CD4-positive, CD25-positive, alpha-beta regulatory T cell (primary cell): ENCODE results near the gene CRISPLD2. TPM values are rescaled to one million over a fixed set of nuclear protein-coding genes. Genes with fewer than 3 reads are reported as not detected.

Experiments used
- ATAC-seq, 2 donors: fragments of 150-1000 bp; cut with Tn5 transposase; one replicate each; pipeline ENCODE4 v1.10.0; 2021; ENCODE audit warnings: low read depth in 2 of 2, moderate number of reproducible peaks in 2 of 2, moderate library complexity in 1 of 2
- DNase-seq, 3 donors: peaks; one replicate each; pipeline versions ENCODE4 v3.0.0 to v3.0.0-alpha.2; 2012 to 2022; ENCODE audit warnings: mixed read lengths in 1 of 3
- H3K27ac ChIP-seq: one replicate; pipeline ENCODE4 v1.7.0; 2013; ENCODE audit warnings: mild to moderate bottlenecking, low read length; ENCODE audit not compliant: insufficient read depth, poor library complexity, severe bottlenecking
- H3K27me3 ChIP-seq: one replicate; pipeline ENCODE4 v1.7.0; 2013; ENCODE audit warnings: low read length; ENCODE audit not compliant: control insufficient read depth, insufficient read depth
- H3K36me3 ChIP-seq: one replicate; pipeline ENCODE4 v1.7.0; 2013; ENCODE audit warnings: mild to moderate bottlenecking, low read length, moderate library complexity; ENCODE audit not compliant: control insufficient read depth, insufficient read depth
- H3K4me1 ChIP-seq: 2 replicates; pipeline ENCODE4 v1.7.0; 2013; ENCODE audit warnings: mild to moderate bottlenecking, low read length; ENCODE audit not compliant: insufficient read depth, control insufficient read depth, poor library complexity, severe bottlenecking
- H3K4me3 ChIP-seq: one replicate; pipeline ENCODE4 v1.7.0; 2013; ENCODE audit warnings: low read depth, mild to moderate bottlenecking, low read length, moderate library complexity
- H3K9me3 ChIP-seq, 2 experiments: 1 replicate in 1 of 2; 2 replicates in 1 of 2; pipeline ENCODE4 v1.7.0; 2013; ENCODE audit warnings: low read length in 2 of 2, mild to moderate bottlenecking in 1 of 2, moderate library complexity in 1 of 2; ENCODE audit not compliant: control insufficient read depth in 2 of 2
- H3K27ac Mint-ChIP-seq, 3 donors: one replicate each; pipeline ENCODE4 v1.8.0; 2020 to 2022; ENCODE audit warnings: mild to moderate bottlenecking in 3 of 3, mixed read lengths in 3 of 3, moderate library complexity in 2 of 3
- H3K27me3 Mint-ChIP-seq: one replicate; pipeline ENCODE4 v1.8.0; 2022; ENCODE audit warnings: mild to moderate bottlenecking, mixed read lengths
- H3K36me3 Mint-ChIP-seq: one replicate; pipeline ENCODE4 v1.8.0; 2020; ENCODE audit warnings: mixed read lengths
- H3K4me1 Mint-ChIP-seq, 4 donors: one replicate each; pipeline ENCODE4 v1.8.0; 2020 to 2022; ENCODE audit warnings: mixed read lengths in 4 of 4, mild to moderate bottlenecking in 1 of 4
- H3K4me3 Mint-ChIP-seq, 4 donors: one replicate each; pipeline ENCODE4 v1.8.0; 2020 to 2022; ENCODE audit warnings: mild to moderate bottlenecking in 4 of 4, mixed read lengths in 4 of 4, moderate library complexity in 3 of 4
- H3K9me3 Mint-ChIP-seq, 7 donors: one replicate each; pipeline ENCODE4 v1.8.0; 2020 to 2022; ENCODE audit warnings: mixed read lengths in 7 of 7, mild to moderate bottlenecking in 3 of 7, moderate library complexity in 2 of 7
- polyA plus RNA-seq, 4 donors: library from polyadenylated mRNA; unstranded; fragments of 300-500 nt; fragmentation: Illumina TruSeq; gene quantifications; one replicate each; pipeline ENCODE4 v1.2.3, GENCODE V29; 2021
- total RNA-seq: library from RNA; stranded (reverse); gene quantifications from one replicate; pipeline ENCODE4 v1.2.3, GENCODE V29; 2022

Gene CRISPLD2
- total and polyA plus RNA-seq, 5 donors from 2014 or later, result 0.16 to 0.54 (median 0.30) TPM; not detected in 2

DNA sequence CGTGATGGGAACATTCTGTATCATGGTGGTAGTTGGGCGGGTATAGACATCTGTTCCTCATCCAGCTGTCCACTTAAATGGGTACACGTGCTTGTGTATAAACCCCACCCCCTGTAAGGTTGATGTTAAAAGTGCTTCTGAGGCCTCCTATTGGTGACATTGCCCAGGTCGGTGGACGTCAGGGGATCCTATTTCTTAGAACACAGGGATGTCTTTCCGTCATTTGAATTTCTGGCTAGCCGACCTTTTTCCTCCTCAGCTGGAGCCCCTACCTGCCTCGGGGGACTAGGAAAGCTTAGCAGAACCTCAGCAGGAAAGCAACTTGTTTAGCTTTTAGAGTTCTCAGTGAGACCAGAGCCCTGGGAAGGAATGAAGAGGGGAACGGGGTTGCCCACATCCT lies 16.6 kb upstream of the CRISPLD2 start:
- H3K4me3 Mint-ChIP-seq, result no peak overlapping the region
- H3K4me1 Mint-ChIP-seq, result peaks cover 0 to 7% (median 2%) of the 10 kb centered on the region in 4 donors
- no peak for DNase-seq
- no peak for ATAC-seq
- no peak overlapping the region for H3K27ac ChIP-seq
- H3K4me1 ChIP-seq, result no peaks in the 10 kb centered on the region
- no peaks in the 10 kb centered on the region for H3K36me3 ChIP-seq
- no peaks in the 10 kb centered on the region for H3K27me3 ChIP-seq
- H3K27me3 Mint-ChIP-seq, result peaks cover 4% of the 10 kb centered on the region
- H3K36me3 Mint-ChIP-seq, result no peaks in the 10 kb centered on the region
- peaks cover 0 to 4% (median 0%) of the 10 kb centered on the region in 7 donors for H3K9me3 Mint-ChIP-seq
- H3K4me3 ChIP-seq, result no peak overlapping the region
- no peaks in the 10 kb centered on the region for H3K9me3 ChIP-seq
- peak overlapping the region in 1 of 3 donors; percentile 38 for H3K27ac Mint-ChIP-seq

DNA sequence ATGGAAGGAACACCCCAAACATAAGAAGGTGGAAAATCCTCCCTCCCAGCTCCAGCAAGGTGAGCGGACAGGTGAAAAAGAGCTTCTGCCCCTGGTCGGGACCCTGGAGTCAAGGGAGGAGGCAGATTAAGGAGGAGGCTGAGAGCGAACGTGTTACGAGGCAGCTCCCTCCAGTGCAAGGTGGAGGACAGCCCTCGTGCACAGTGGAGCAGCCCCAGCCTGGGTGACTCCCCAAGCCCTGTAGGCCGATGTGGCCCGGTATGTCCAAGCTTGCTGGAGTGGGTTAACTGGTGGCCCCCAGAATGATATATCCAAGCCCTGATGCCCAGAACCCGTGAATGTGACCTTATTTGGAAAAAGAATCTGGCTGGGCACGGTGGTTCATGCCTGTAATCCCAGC lies 15.5 kb upstream of the CRISPLD2 start:
- no peak for DNase-seq
- Mint-ChIP-seq H3K27me3 (no peaks in the 10 kb centered on the region), H3K27ac (no peak overlapping the region), H3K4me1 (peaks cover 0 to 7% (median 2%) of the 10 kb centered on the region in 4 donors), H3K36me3 (no peaks in the 10 kb centered on the region), H3K9me3 (peaks cover 0 to 4% (median 0%) of the 10 kb centered on the region in 7 donors), H3K4me3 (no peak overlapping the region)
- no peak overlapping the region for H3K27ac ChIP-seq
- no peak for ATAC-seq
- H3K4me1 ChIP-seq, result no peaks in the 10 kb centered on the region
- H3K4me3 ChIP-seq, result no peak overlapping the region
- no peaks in the 10 kb centered on the region for H3K27me3 ChIP-seq
- no peaks in the 10 kb centered on the region for H3K9me3 ChIP-seq
- no peaks in the 10 kb centered on the region for H3K36me3 ChIP-seq

DNA sequence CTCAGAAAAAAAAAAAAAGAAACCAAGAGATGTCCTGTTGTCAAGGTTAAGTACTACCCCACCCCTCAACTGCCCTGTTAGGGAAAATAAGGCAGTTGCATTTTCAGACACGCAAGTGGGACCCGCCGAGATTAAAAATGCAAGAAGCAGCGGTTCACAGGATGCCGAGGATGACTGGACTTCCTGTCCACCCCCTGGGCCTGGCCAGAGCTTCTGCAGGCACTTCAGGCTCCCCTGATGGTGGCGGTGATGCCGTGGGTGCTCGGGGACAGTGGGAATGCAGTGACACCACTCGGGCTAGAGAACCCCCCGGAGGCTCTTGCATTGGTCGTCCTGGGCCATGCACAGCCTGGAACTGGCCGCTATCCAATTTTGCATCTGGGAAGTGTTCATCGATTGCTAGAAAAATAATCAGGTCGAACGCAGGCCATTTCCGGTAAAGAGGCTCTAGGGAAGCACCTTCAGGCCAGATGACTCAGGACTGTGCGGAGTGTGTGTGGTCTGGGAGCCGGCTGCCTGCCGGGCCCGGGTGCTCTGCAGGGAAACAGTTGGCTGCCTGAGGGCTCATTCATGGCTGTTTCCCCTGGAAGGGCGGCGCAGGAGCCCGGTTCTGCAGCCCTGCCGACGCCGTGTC lies 13.4 kb upstream of the CRISPLD2 start:
- Mint-ChIP-seq H3K36me3 (no peaks in the 10 kb centered on the region), H3K27me3 (peaks cover under 1% of the 10 kb centered on the region), H3K9me3 (peaks cover 0 to 2% (median 0%) of the 10 kb centered on the region in 7 donors), H3K4me1 (peaks cover 0 to 12% (median 6%) of the 10 kb centered on the region in 4 donors), H3K4me3 (no peak overlapping the region), H3K27ac (no peak overlapping the region)
- Histone ChIP-seq H3K4me3 (no peak overlapping the region), H3K36me3 (no peaks in the 10 kb centered on the region), H3K27me3 (no peaks in the 10 kb centered on the region), H3K27ac (no peak overlapping the region), H3K4me1 (no peaks in the 10 kb centered on the region), H3K9me3 (no peaks in the 10 kb centered on the region)
- ATAC-seq (peak in 1 of 2 donors; percentile 38), DNase-seq (peak in 1 of 3 donors; percentile 17)

DNA sequence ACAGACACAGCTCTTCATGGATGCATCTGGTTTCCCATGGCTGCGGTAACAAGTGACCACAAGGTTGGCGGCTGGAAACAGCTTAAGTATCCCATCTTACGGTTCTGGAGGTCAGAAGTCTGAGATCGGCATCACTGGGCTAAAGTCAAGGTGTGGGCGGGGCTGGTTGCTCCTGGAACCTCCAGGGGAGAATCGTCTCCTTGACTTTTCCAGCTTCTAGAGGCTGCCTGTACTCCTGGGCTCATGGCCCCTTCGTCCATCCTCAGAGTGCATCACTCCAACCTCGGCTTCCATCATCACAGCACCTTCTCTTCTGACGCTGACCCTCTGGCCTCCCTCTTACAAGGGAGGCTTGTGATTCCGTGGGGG lies 12.9 kb upstream of the CRISPLD2 start:
- H3K4me1 Mint-ChIP-seq, result peaks cover 0 to 12% (median 6%) of the 10 kb centered on the region in 4 donors
- no peak overlapping the region for H3K4me3 ChIP-seq
- H3K4me3 Mint-ChIP-seq, result no peak overlapping the region
- H3K36me3 ChIP-seq, result no peaks in the 10 kb centered on the region
- no peak for ATAC-seq
- no peak for DNase-seq
- no peaks in the 10 kb centered on the region for H3K27me3 ChIP-seq
- no peak overlapping the region for H3K27ac ChIP-seq
- no peak overlapping the region for H3K27ac Mint-ChIP-seq
- H3K9me3 ChIP-seq, result no peaks in the 10 kb centered on the region
- H3K4me1 ChIP-seq, result no peaks in the 10 kb centered on the region
- no peaks in the 10 kb centered on the region for H3K36me3 Mint-ChIP-seq
- peaks cover 0 to 2% (median 0%) of the 10 kb centered on the region in 7 donors for H3K9me3 Mint-ChIP-seq
- peaks cover 5% of the 10 kb centered on the region for H3K27me3 Mint-ChIP-seq

DNA sequence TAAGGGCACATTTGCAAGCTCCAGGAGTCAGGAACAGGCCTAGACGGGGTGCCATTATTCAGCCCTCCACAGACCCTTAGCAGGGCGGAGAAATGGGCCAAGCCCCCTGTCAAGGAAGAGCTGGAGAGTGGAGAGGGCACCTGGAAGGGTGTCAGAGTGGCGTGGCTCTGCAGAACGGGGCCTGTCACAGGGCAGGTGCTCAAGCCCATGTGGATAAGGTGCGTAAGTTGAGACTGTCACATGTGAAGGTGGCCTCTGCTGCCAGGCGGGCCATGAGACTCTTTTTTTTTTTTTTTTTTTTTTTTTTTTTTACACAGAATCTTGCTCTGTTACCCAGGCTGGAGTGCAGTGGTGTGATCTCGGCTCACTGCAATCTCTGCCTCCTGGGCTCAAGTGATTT lies 12.0 kb upstream of the CRISPLD2 start:
- Mint-ChIP-seq H3K27ac (no peak overlapping the region), H3K4me3 (no peak overlapping the region), H3K36me3 (no peaks in the 10 kb centered on the region), H3K4me1 (peaks cover 0 to 12% (median 6%) of the 10 kb centered on the region in 4 donors), H3K27me3 (peaks cover 9% of the 10 kb centered on the region), H3K9me3 (peaks cover 0 to 2% (median 0%) of the 10 kb centered on the region in 7 donors)
- Histone ChIP-seq H3K9me3 (no peaks in the 10 kb centered on the region), H3K4me1 (no peaks in the 10 kb centered on the region), H3K27ac (no peak overlapping the region), H3K36me3 (no peaks in the 10 kb centered on the region), H3K27me3 (no peaks in the 10 kb centered on the region), H3K4me3 (no peak overlapping the region)
- DNase-seq (no peak), ATAC-seq (no peak)

DNA sequence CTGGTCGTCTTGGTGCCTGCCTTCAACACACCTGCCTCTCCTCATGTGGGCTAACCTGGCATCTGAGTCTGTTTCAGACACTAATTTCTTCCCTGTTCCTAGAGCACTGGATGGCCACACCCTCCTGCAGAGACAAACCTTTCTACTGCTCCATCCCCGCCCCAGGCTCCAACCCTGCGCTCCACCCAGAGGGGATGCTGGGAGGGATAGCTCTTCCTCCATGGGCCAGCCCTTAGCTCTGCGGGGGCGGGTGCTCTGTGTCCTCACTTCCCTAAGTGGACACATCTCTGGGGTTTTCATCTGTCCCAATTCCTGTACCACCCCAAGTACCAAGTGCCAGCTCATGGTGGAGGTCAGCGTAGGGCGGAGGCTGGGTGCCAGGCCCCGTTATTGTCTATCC lies 11.0 kb upstream of the CRISPLD2 start:
- Mint-ChIP-seq H3K27me3 (peaks cover 11% of the 10 kb centered on the region), H3K27ac (no peak overlapping the region), H3K4me1 (peaks cover 0 to 12% (median 3%) of the 10 kb centered on the region in 4 donors), H3K9me3 (peaks cover 0 to 2% (median 0%) of the 10 kb centered on the region in 7 donors), H3K4me3 (no peak overlapping the region), H3K36me3 (no peaks in the 10 kb centered on the region)
- no peaks in the 10 kb centered on the region for H3K9me3 ChIP-seq
- H3K27ac ChIP-seq, result no peak overlapping the region
- H3K4me1 ChIP-seq, result no peaks in the 10 kb centered on the region
- no peaks in the 10 kb centered on the region for H3K27me3 ChIP-seq
- H3K36me3 ChIP-seq, result no peaks in the 10 kb centered on the region
- DNase-seq (no peak), ATAC-seq (no peak)
- H3K4me3 ChIP-seq, result no peak overlapping the region

DNA sequence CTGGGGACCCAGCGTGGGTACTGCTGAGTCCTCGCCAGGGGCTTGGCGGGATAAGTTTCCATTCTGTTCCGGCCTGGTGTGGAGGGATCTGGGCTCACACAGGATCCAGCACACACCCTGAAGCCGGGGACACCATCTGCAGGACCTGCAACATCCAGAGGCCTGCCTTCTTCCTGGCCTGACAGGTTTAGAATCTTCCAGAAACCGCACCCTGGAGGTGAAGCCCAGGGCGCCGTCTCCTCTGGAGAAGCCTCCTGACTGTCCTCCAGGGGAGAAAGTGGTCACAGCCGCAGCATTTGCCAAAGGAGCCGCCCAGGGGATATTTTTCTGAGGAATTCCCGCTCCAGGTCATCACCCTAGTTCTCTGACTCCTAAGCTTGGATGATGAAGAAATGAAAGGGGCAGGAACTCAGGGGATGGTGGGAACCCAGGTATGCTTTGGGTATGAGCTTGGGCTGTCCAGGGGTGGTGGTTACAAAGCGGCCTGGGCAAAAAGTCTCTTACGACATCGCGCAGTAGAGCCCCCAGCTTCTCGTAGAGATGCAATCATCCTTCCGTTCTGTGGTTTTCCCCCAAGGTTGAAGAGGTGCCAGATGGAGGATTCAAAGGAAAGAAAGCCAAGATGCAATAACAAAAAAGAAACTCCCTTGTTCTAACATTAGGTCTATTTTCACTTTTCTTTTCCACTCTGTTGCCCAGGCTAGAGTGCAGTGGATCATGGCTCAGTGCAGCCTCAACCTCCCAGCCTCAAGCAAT lies 9.1 kb upstream of the CRISPLD2 start:
- H3K4me3 ChIP-seq, result no peak overlapping the region
- peaks cover 0 to 6% (median 0%) of the 10 kb centered on the region in 7 donors for H3K9me3 Mint-ChIP-seq
- ATAC-seq, result no peak
- H3K4me3 Mint-ChIP-seq, result no peak overlapping the region
- DNase-seq, result peak in 1 of 3 donors; percentile 55
- peaks cover 17% of the 10 kb centered on the region for H3K27me3 Mint-ChIP-seq
- no peaks in the 10 kb centered on the region for H3K27me3 ChIP-seq
- H3K4me1 Mint-ChIP-seq, result peaks cover 0 to 10% (median 3%) of the 10 kb centered on the region in 4 donors
- no peaks in the 10 kb centered on the region for H3K4me1 ChIP-seq
- H3K27ac Mint-ChIP-seq, result peak overlapping the region in 2 of 3 donors; percentile 5 to 65
- no peak overlapping the region for H3K27ac ChIP-seq
- no peaks in the 10 kb centered on the region for H3K36me3 Mint-ChIP-seq
- no peaks in the 10 kb centered on the region for H3K36me3 ChIP-seq
- H3K9me3 ChIP-seq, result no peaks in the 10 kb centered on the region
